Measurements from ENCODE around the gene UGT2A3.
"Not testable (repeated sequence)": the region's sequence is repeated elsewhere in the genome, so short reads cannot be mapped to it uniquely, and the experiment has no call there.

The UGT2A3 gene
- total RNA-seq = 0 reads per million in 4 experiments

- DNase-seq = no peak
These were observed at the start of gene UGT2A3 for GRCh38 chr4:68951078-68951805. UGT2A3 (minus strand) TSS chr4:68951804; CDS start chr4:68951760, 44 bp downstream.

GRCh38 chr4:68997040-68997439, 45.4 kb upstream of the UGT2A3 start:
- no peak for DNase-seq

GRCh38 chr4:68995292-68995691, 43.7 kb upstream of the UGT2A3 start:
- no peak for DNase-seq

GRCh38 chr4:68987007-68987406, 35.4 kb upstream of the UGT2A3 start:
- no peak for DNase-seq

- no peak for DNase-seq
These were observed 33.8 kb upstream of the UGT2A3 start for GRCh38 chr4:68985442-68985841.

GRCh38 chr4:68984947-68985346, 33.3 kb upstream of the UGT2A3 start:
- DNase-seq = no peak

- DNase-seq = no peak
These were observed 11.8 kb upstream of the UGT2A3 start for GRCh38 chr4:68963374-68963773.

GRCh38 chr4:68962868-68963267, 11.3 kb upstream of the UGT2A3 start:
- DNase-seq = no peak

GRCh38 chr4:68960294-68961163, 8.9 kb upstream of the UGT2A3 start:
- DNase-seq = no peak

- DNase-seq = not testable (repeated sequence)
These were observed 7.5 kb upstream of the UGT2A3 start for GRCh38 chr4:68959085-68959484.

- no peak for DNase-seq
These were observed 2.5 kb upstream of the UGT2A3 start for GRCh38 chr4:68954126-68954525.

- DNase-seq = no peak
These were observed 1.5 kb upstream of the UGT2A3 start for GRCh38 chr4:68953056-68953596.

GRCh38 chr4:68951806-68952585, 392 bp upstream of the UGT2A3 start:
- DNase-seq = no peak

GRCh38 chr4:68950033-68950432, 1.6 kb downstream of the UGT2A3 start:
- DNase-seq = no peak

GRCh38 chr4:68948985-68949384, 2.6 kb downstream of the UGT2A3 start:
- DNase-seq = no peak

- no peak for DNase-seq
These were observed 3.4 kb downstream of the UGT2A3 start for GRCh38 chr4:68948044-68948743.

- no peak for DNase-seq
These were observed 22.4 kb downstream of the UGT2A3 start for GRCh38 chr4:68929076-68929737.

GRCh38 chr4:68927165-68927564, 24.4 kb downstream of the UGT2A3 start:
- no peak for DNase-seq

- DNase-seq = not testable (repeated sequence)
These were observed 29.4 kb downstream of the UGT2A3 start for GRCh38 chr4:68922202-68922601.

- DNase-seq = no peak
These were observed 30.6 kb downstream of the UGT2A3 start for GRCh38 chr4:68921051-68921450.

GRCh38 chr4:68917016-68917415, 34.6 kb downstream of the UGT2A3 start:
- no peak for DNase-seq

GRCh38 chr4:68912807-68913206, 38.8 kb downstream of the UGT2A3 start:
- DNase-seq = no peak

Measured in effector CD8-positive, alpha-beta T cell (primary cell).